ENCODE measurements around the gene ISOC2.
"Not testable (repeated sequence)": the region's sequence is repeated elsewhere in the genome, so short reads cannot be mapped to it uniquely, and the experiment has no call there.

Gene ISOC2

GRCh38 chr19:55456347-55456746 lies 5.1 kb downstream of the ISOC2 start:
- no peak for DNase-seq

GRCh38 chr19:55455576-55456235 lies 5.7 kb downstream of the ISOC2 start:
- DNase-seq: no peak

- DNase-seq: no peak
These were observed 6.6 kb downstream of the ISOC2 start for GRCh38 chr19:55454787-55455243.

GRCh38 chr19:55453511-55454260 lies 7.8 kb downstream of the ISOC2 start:
- no peak for DNase-seq

GRCh38 chr19:55452749-55453346 lies 8.6 kb downstream of the ISOC2 start:
- no peak for DNase-seq

GRCh38 chr19:55451965-55452748 lies 9.3 kb downstream of the ISOC2 start:
- DNase-seq: no peak

GRCh38 chr19:55451163-55451964 lies 10.1 kb downstream of the ISOC2 start:
- DNase-seq: no peak

- DNase-seq: no peak
These were observed 12.0 kb downstream of the ISOC2 start for GRCh38 chr19:55449469-55449868.

GRCh38 chr19:55448175-55448490 lies 13.3 kb downstream of the ISOC2 start:
- DNase-seq: not testable (repeated sequence)

GRCh38 chr19:55447421-55448174 lies 13.8 kb downstream of the ISOC2 start:
- DNase-seq: no peak

- DNase-seq: no peak
These were observed 15.4 kb downstream of the ISOC2 start for GRCh38 chr19:55446060-55446459.

GRCh38 chr19:55444646-55445045 lies 16.8 kb downstream of the ISOC2 start:
- DNase-seq: no peak

- DNase-seq: no peak
These were observed 17.5 kb downstream of the ISOC2 start for GRCh38 chr19:55443824-55444480.

- DNase-seq: no peak
These were observed 18.2 kb downstream of the ISOC2 start, which contains the start of gene SHISA7 for GRCh38 chr19:55443045-55443823. Gene SHISA7 (minus strand): TSS chr19:55443300. CDS start chr19:55442863, 437 bp downstream.

GRCh38 chr19:55442372-55442961 lies 19.0 kb downstream of the ISOC2 start:
- no peak for DNase-seq

GRCh38 chr19:55441692-55442321 lies 19.6 kb downstream of the ISOC2 start:
- DNase-seq: no peak

GRCh38 chr19:55441319-55441691 lies 20.1 kb downstream of the ISOC2 start:
- DNase-seq: peak; percentile 32

- no peak for DNase-seq
These were observed 20.9 kb downstream of the ISOC2 start for GRCh38 chr19:55440411-55441105.

- no peak for DNase-seq
These were observed 22.4 kb downstream of the ISOC2 start for GRCh38 chr19:55439052-55439451.
